Choroid plexus epithelial cell (primary cell): ENCODE results near the gene CXorf58.

ENCODE experiments used
- DNase-seq: peaks from one replicate; pipeline ENCODE4 v3.0.0-alpha.2; 2010; ENCODE audit warnings: low read depth
- H3K4me3 ChIP-seq: 2 replicates; pipeline ENCODE4 v1.5.1; 2011; ENCODE audit warnings: low read depth, mild to moderate bottlenecking, control low read depth, low read length, moderate library complexity
- CTCF ChIP-seq: conservative IDR thresholded peaks from 2 replicates; pipeline ENCODE4 v1.5.1; 2011; ENCODE audit warnings: low read depth, mild to moderate bottlenecking, control low read depth, inconsistent platforms, low read length, moderate library complexity

CXorf58 gene

GRCh38 chrX:23982891-23983290, 75.1 kb downstream of the CXorf58 start:
- H3K4me3 ChIP-seq, result no peak overlapping the region
- no peak for TF ChIP-seq CTCF
- DNase-seq, result no peak
